ENCODE data around the gene KPNA6. TPM values are rescaled to one million over a fixed set of nuclear protein-coding genes. Genes with fewer than 3 reads are reported as not detected.

Gene KPNA6
- total and polyA plus RNA-seq, 9 of the 15 experiments (the other 6 are each of a cell fraction or from before 2014, with no cell fraction given), result 20.1 to 54.6 (median 32.2) TPM

GRCh38 chr1:32179443-32180185, 71.8 kb downstream of the KPNA6 start, which contains the start of gene TXLNA (continued):
- TF ChIP-seq NKRF (IDR thresholded peaks at IDR 0.05; ENCODE audit: borderline replicate concordance) (peak; percentile 75; the same call in 1 of the 2 replicates), ZNF282 (CRISPR knock-in tag; IDR thresholded peaks at IDR 0.05) (0 out of 2 replicates have a peak, but pooled peaks have one; percentile 52), DPF2 (IDR thresholded peaks at IDR 0.05) (no peak; the same call in 1 of the 2 replicates), ZNF124 (CRISPR knock-in tag; IDR thresholded peaks at IDR 0.05) (no peak), ZNF239 (CRISPR knock-in tag; IDR thresholded peaks at IDR 0.05) (no peak; the same call in 1 of the 2 replicates), ZNF511 (CRISPR knock-in tag; IDR thresholded peaks at IDR 0.05) (peak; percentile 69; the same call in 1 of the 2 replicates), MXI1 (IDR thresholded peaks at IDR 0.05; ENCODE audit: low read depth, low read length) (peak; percentile 49), ZNF778 (CRISPR knock-in tag; IDR thresholded peaks at IDR 0.05) (no peak), EP400 (IDR thresholded peaks at IDR 0.05) (peak; percentile 98), POU5F1 (IDR thresholded peaks at IDR 0.05; ENCODE audit: borderline replicate concordance, low read depth, low read length, partially characterized antibody) (no peak), ZNF766 (CRISPR knock-in tag; conservative IDR thresholded peaks at IDR 0.05) (peak; percentile 53; the same call in 1 of the 2 replicates), HNRNPLL (IDR thresholded peaks at IDR 0.05; ENCODE audit: low read depth, low read length, poor library complexity, severe bottlenecking) (no peak), CUX1 (CRISPR knock-in tag; IDR thresholded peaks at IDR 0.05) (0 out of 2 replicates have a peak, but pooled peaks have one; percentile 1), TRIM24 (IDR thresholded peaks at IDR 0.05) (peak in 1 of 2 experiments; percentile 35; a peak in 1 of 4 replicates), ZNF431 (CRISPR knock-in tag; IDR thresholded peaks at IDR 0.05) (0 out of 2 replicates have a peak, but pooled peaks have one; percentile 65), SMARCE1 (IDR thresholded peaks at IDR 0.05) (no peak), THRAP3 (IDR thresholded peaks at IDR 0.05; ENCODE audit: borderline replicate concordance) (no peak), ELK1 (CRISPR knock-in tag; IDR thresholded peaks at IDR 0.05) (no peak), MTF1 (CRISPR knock-in tag; IDR thresholded peaks at IDR 0.05; ENCODE audit: borderline replicate concordance) (no peak), STAG1 (CRISPR knock-in tag; IDR thresholded peaks at IDR 0.05; ENCODE audit: borderline replicate concordance) (no peak)
